ENCODE measurements around the gene TMEM144.

Gene TMEM144

GRCh38 chr4:158297866-158298265, 87.6 kb downstream of the TMEM144 start:
- Histone ChIP-seq H3K36me3 (ENCODE audit: control insufficient read depth, insufficient read depth, low read length) (no peaks in the 10 kb centered on the region), H3K27ac (ENCODE audit: low read depth, low read length, severe bottlenecking) (no peak overlapping the region), H3K9me3 (ENCODE audit: control insufficient read depth, low read length) (peaks cover 8% of the 10 kb centered on the region), H3K4me3 (ENCODE audit: extremely low read depth, insufficient read depth, low read length, poor library complexity, severe bottlenecking) (no peak overlapping the region), H3K4me1 (ENCODE audit: control insufficient read depth, insufficient read depth, low read length, poor library complexity, severe bottlenecking) (no peaks in the 10 kb centered on the region)
- WGBS, 2 experiments (ENCODE audit: insufficient coverage in 2 of 2) = 82 to 100% methylated on average over 2 of the region's 3 CpGs

DNA sequence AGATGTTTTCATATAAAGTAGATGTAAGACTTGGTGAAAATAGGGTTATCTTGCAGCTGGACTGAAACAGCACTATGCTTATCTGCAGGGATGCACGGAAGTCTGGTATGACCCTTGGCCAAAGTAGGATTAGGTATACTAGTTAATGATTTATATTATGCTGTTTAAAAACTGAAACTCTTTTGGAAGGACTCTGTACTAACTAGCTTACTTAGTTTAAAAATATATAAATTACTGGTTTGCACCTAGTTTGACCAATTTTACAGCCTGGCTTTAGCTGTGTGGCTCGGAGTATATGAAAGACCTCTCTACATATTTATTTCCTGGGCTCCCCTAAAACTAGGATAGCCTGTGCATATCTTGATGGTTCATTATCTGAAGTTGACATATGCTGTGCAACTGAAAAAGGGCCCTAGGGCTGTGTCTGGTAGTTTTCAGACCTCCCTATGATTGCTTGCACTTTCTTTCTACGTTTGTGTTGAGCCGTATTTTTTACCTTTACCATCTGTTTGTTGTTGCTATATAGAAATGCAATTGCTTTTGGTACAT, 89.2 kb downstream of the TMEM144 start:
- 100% methylated on average over 1 of the region's 4 CpGs; no CpG with 5 or more reads in 1 of the 2 experiments for WGBS, 2 experiments (ENCODE audit: insufficient coverage in 2 of 2)
- Histone ChIP-seq H3K4me3 (ENCODE audit: extremely low read depth, insufficient read depth, low read length, poor library complexity, severe bottlenecking) (no peak overlapping the region), H3K27ac (ENCODE audit: low read depth, low read length, severe bottlenecking) (no peak overlapping the region), H3K36me3 (ENCODE audit: control insufficient read depth, insufficient read depth, low read length) (no peaks in the 10 kb centered on the region), H3K9me3 (ENCODE audit: control insufficient read depth, low read length) (peaks cover 8% of the 10 kb centered on the region), H3K4me1 (ENCODE audit: control insufficient read depth, insufficient read depth, low read length, poor library complexity, severe bottlenecking) (no peaks in the 10 kb centered on the region)

- Histone ChIP-seq H3K4me1 (ENCODE audit: control insufficient read depth, insufficient read depth, low read length, poor library complexity, severe bottlenecking) (no peaks in the 10 kb centered on the region), H3K36me3 (ENCODE audit: control insufficient read depth, insufficient read depth, low read length) (no peaks in the 10 kb centered on the region), H3K9me3 (ENCODE audit: control insufficient read depth, low read length) (peaks cover 6% of the 10 kb centered on the region), H3K4me3 (ENCODE audit: extremely low read depth, insufficient read depth, low read length, poor library complexity, severe bottlenecking) (no peak overlapping the region), H3K27ac (ENCODE audit: low read depth, low read length, severe bottlenecking) (no peak overlapping the region)
- WGBS, 2 experiments (ENCODE audit: insufficient coverage in 2 of 2) = 100% methylated on average over 1 of the region's 3 CpGs; no CpG with 5 or more reads in 1 of the 2 experiments
Observed at GRCh38 chr4:158300012-158300411, 89.7 kb downstream of the TMEM144 start.

GRCh38 chr4:158302076-158302866, 92.0 kb downstream of the TMEM144 start:
- 87 to 94% methylated on average over 2 of the region's 2 CpGs for WGBS, 2 experiments (ENCODE audit: insufficient coverage in 2 of 2)
- no peak overlapping the region for H3K27ac ChIP-seq (ENCODE audit: low read depth, low read length, severe bottlenecking)
- H3K9me3 ChIP-seq (ENCODE audit: control insufficient read depth, low read length) = no peaks in the 10 kb centered on the region
- no peak overlapping the region for H3K4me3 ChIP-seq (ENCODE audit: extremely low read depth, insufficient read depth, low read length, poor library complexity, severe bottlenecking)
- H3K4me1 ChIP-seq (ENCODE audit: control insufficient read depth, insufficient read depth, low read length, poor library complexity, severe bottlenecking) = no peaks in the 10 kb centered on the region
- H3K36me3 ChIP-seq (ENCODE audit: control insufficient read depth, insufficient read depth, low read length) = no peaks in the 10 kb centered on the region

GRCh38 chr4:158304694-158305093, 94.4 kb downstream of the TMEM144 start:
- no CpG with 5 or more reads among the region's 1 CpG for WGBS, 2 experiments (ENCODE audit: insufficient coverage in 2 of 2)
- H3K36me3 ChIP-seq (ENCODE audit: control insufficient read depth, insufficient read depth, low read length) = no peaks in the 10 kb centered on the region
- H3K9me3 ChIP-seq (ENCODE audit: control insufficient read depth, low read length) = no peaks in the 10 kb centered on the region
- no peaks in the 10 kb centered on the region for H3K4me1 ChIP-seq (ENCODE audit: control insufficient read depth, insufficient read depth, low read length, poor library complexity, severe bottlenecking)
- H3K27ac ChIP-seq (ENCODE audit: low read depth, low read length, severe bottlenecking) = no peak overlapping the region
- H3K4me3 ChIP-seq (ENCODE audit: extremely low read depth, insufficient read depth, low read length, poor library complexity, severe bottlenecking) = no peak overlapping the region
